Measurements from ENCODE around the gene NUMA1.

Gene NUMA1

GRCh38 chr11:72014761-72015320 is 65.5 kb downstream of the NUMA1 start:
- DNase-seq: no peak

- DNase-seq: peak in 1 of 2 experiments; percentile 49
These were observed 66.3 kb downstream of the NUMA1 start for GRCh38 chr11:72013765-72014711.

GRCh38 chr11:72012897-72013721 is 67.2 kb downstream of the NUMA1 start:
- DNase-seq: peak; percentile 45 to 89

- no peak for DNase-seq
These were observed 68.2 kb downstream of the NUMA1 start for GRCh38 chr11:72012091-72012630.

- DNase-seq: no peak
These were observed 69.7 kb downstream of the NUMA1 start for GRCh38 chr11:72010529-72011233.

- DNase-seq: no peak
These were observed 71.2 kb downstream of the NUMA1 start for GRCh38 chr11:72009156-72009555.

GRCh38 chr11:72008728-72009127 is 71.6 kb downstream of the NUMA1 start:
- DNase-seq: no peak

- DNase-seq: no peak
These were observed 72.8 kb downstream of the NUMA1 start for GRCh38 chr11:72007587-72007986.

GRCh38 chr11:72007089-72007476 is 73.3 kb downstream of the NUMA1 start:
- no peak for DNase-seq

- DNase-seq: no peak
These were observed 73.8 kb downstream of the NUMA1 start for GRCh38 chr11:72006309-72007088.

GRCh38 chr11:72005347-72006260 is 74.7 kb downstream of the NUMA1 start:
- no peak for DNase-seq

GRCh38 chr11:72004515-72005346 is 75.6 kb downstream of the NUMA1 start:
- no peak for DNase-seq

GRCh38 chr11:72003776-72004171 is 76.6 kb downstream of the NUMA1 start:
- DNase-seq: no peak

GRCh38 chr11:72002841-72003775 is 77.2 kb downstream of the NUMA1 start:
- no peak for DNase-seq

- no peak for DNase-seq
These were observed 78.3 kb downstream of the NUMA1 start for GRCh38 chr11:72001834-72002591.

GRCh38 chr11:72001285-72001684 is 79.1 kb downstream of the NUMA1 start:
- no peak for DNase-seq

- no peak for DNase-seq
These were observed 80.0 kb downstream of the NUMA1 start for GRCh38 chr11:72000202-72000867.

Measured in NCI-H446 (cell line).